CD1c-positive myeloid dendritic cell (primary cell): ENCODE measurements around the gene RPTOR.

Source experiments
- DNase-seq: peaks from one replicate; pipeline ENCODE4 v3.0.0-alpha.2; 2016; ENCODE audit errors: extremely low spot score

RPTOR gene

GRCh38 chr17:80780381-80781198, 236.0 kb downstream of the RPTOR start:
- DNase-seq = peak; percentile 64

GRCh38 chr17:80781211-80781610, 236.6 kb downstream of the RPTOR start:
- DNase-seq = peak; percentile 45

- DNase-seq = no peak
Measured at GRCh38 chr17:80781807-80782277, 237.2 kb downstream of the RPTOR start.

GRCh38 chr17:80782536-80783427, 238.1 kb downstream of the RPTOR start:
- peak; percentile 6 for DNase-seq

- DNase-seq = no peak
Measured at GRCh38 chr17:80783486-80783885, 238.8 kb downstream of the RPTOR start.

GRCh38 chr17:80783971-80784370, 239.3 kb downstream of the RPTOR start:
- DNase-seq = no peak

- DNase-seq = no peak
Measured at GRCh38 chr17:80785477-80786178, 241.0 kb downstream of the RPTOR start.

GRCh38 chr17:80786470-80786869, 241.8 kb downstream of the RPTOR start:
- DNase-seq = no peak

GRCh38 chr17:80786887-80787286, 242.2 kb downstream of the RPTOR start:
- no peak for DNase-seq

- no peak for DNase-seq
Measured at GRCh38 chr17:80787881-80788280, 243.2 kb downstream of the RPTOR start.

GRCh38 chr17:80789356-80789902, 244.8 kb downstream of the RPTOR start:
- DNase-seq = no peak

GRCh38 chr17:80790021-80790765, 245.6 kb downstream of the RPTOR start:
- no peak for DNase-seq

GRCh38 chr17:80790981-80791742, 246.5 kb downstream of the RPTOR start:
- DNase-seq = no peak

- DNase-seq = peak; percentile 10
Measured at GRCh38 chr17:80791758-80792284, 247.2 kb downstream of the RPTOR start.

- DNase-seq = no peak
Measured at GRCh38 chr17:80792373-80792781, 247.7 kb downstream of the RPTOR start.

GRCh38 chr17:80793421-80793820, 248.8 kb downstream of the RPTOR start:
- no peak for DNase-seq

- no peak for DNase-seq
Measured at GRCh38 chr17:80793851-80794267, 249.2 kb downstream of the RPTOR start.

- DNase-seq = no peak
Measured at GRCh38 chr17:80794281-80795089, 249.8 kb downstream of the RPTOR start.

- DNase-seq = no peak
Measured at GRCh38 chr17:80795090-80795580, 250.5 kb downstream of the RPTOR start.
